ENCODE results near the gene ASCL1. TPM values are rescaled to one million over a fixed set of nuclear protein-coding genes. Genes with fewer than 3 reads are reported as not detected.

Gene ASCL1
- total and polyA plus RNA-seq, 10 of the 15 experiments (the other 5 are each of a cell fraction or from before 2014, with no cell fraction given): 10.6 to 61.1 (median 20.5) TPM

- H3K79me2 ChIP-seq (ENCODE audit: control insufficient read depth, insufficient read depth, low read length): no peaks in the 10 kb centered on the region
- H3K36me3 ChIP-seq (ENCODE audit: control insufficient read depth in 2 of 2, insufficient read depth in 2 of 2, low read length in 1 of 2): no peaks in the 10 kb centered on the region
- FAIRE-seq (no peak), DNase-seq (ENCODE audit: low read depth, low spot score) (no peak), ATAC-seq (peak; percentile 32)
- POLR2A ChIA-PET: interaction anchor here (0.5 to 1.1 kb wide), 6 partner anchors 57 to 552 kb away, joined by 3 to 8 read pairs (median 3); no protein-coding TSS in a partner anchor
- H3K27ac ChIP-seq (ENCODE audit: control insufficient read depth, insufficient read depth): no peak overlapping the region
- CTCF ChIA-PET: interaction anchor here (0.6 to 17.5 kb wide), 55 partner anchors 9 to 684 kb away, joined by 3 to 281 read pairs (median 5); partner anchors contain the start of genes C12orf42 and PAH
- no peak overlapping the region for H3K9ac ChIP-seq (ENCODE audit: control insufficient read depth, insufficient read depth, low read length)
- under 1% methylated on average over 11 of the region's 11 CpGs for WGBS (ENCODE audit: insufficient coverage, insufficient replicate concordance, low lambda C conversion rate, missing lambda C conversion rate)
- no peak overlapping the region for H3K4me3 ChIP-seq
- no peak overlapping the region for H3K4me2 ChIP-seq (ENCODE audit: control insufficient read depth, insufficient read depth)
- SMC1A ChIA-PET (ENCODE audit: uncharacterized antibody, unreplicated experiment): interaction anchor here (0.6 to 6.7 kb wide), 47 partner anchors 9 to 683 kb away, joined by 3 to 133 read pairs (median 4); partner anchors contain the start of gene C12orf42
- H3K4me1 ChIP-seq (ENCODE audit: control insufficient read depth, insufficient read depth, low read length): peaks cover 8% of the 10 kb centered on the region
- no peaks in the 10 kb centered on the region; a peak in 1 of 4 replicates for H3K27me3 ChIP-seq (replicated peaks in 1 of 2; ENCODE audit: control insufficient read depth in 2 of 2, insufficient read depth in 2 of 2, low read length in 1 of 2)
- intact Hi-C loops (cut with micrococcal nuclease; ENCODE audit: unreplicated experiment): loop anchor here (1.0 to 5.0 kb wide), 6 partner anchors 166 to 683 kb away; no protein-coding TSS in a partner anchor
- 0 out of 2 replicates have a peak overlapping the region, but pooled peaks have one; percentile 0 for H2AFZ ChIP-seq (ENCODE audit: control insufficient read depth, low read depth, low read length)
- BruUV-seq (replicated peaks): no TSS peak
- in situ Hi-C loops (cut with MboI): loop anchor here (5.0 kb wide), 2 partner anchors 553 to 598 kb away; no protein-coding TSS in a partner anchor
- no peaks in the 10 kb centered on the region for H4K20me1 ChIP-seq (ENCODE audit: control insufficient read depth, insufficient read depth)
- RAD21 ChIA-PET (ENCODE audit: unreplicated experiment): interaction anchor here (0.7 to 7.0 kb wide), 33 partner anchors 9 to 683 kb away, joined by 3 to 121 read pairs (median 5); partner anchors contain the start of genes C12orf42 and PAH
- H3K9me3 ChIP-seq (replicated peaks; ENCODE audit: control insufficient read depth, insufficient read depth, low read length): no peaks in the 10 kb centered on the region; the same call in 2 of the 3 replicates
- TF ChIP-seq CUX1 (IDR thresholded peaks at IDR 0.05; ENCODE audit: insufficient replicate concordance, low read depth, low read length) (no peak), PRDM15 (CRISPR knock-in tag; IDR thresholded peaks at IDR 0.05) (no peak), ZNF687 (IDR thresholded peaks at IDR 0.05) (peak; percentile 25; the same call in 1 of the 2 replicates), REST (IDR thresholded peaks at IDR 0.05; ENCODE audit: low read depth, low read length) (no peak)
Observed at GRCh38 chr12:102948941-102949352, 8.5 kb upstream of the ASCL1 start.
